GDM1 (cell line): Measurements from ENCODE around the gene RPS3.
"Not testable (repeated sequence)": the region's sequence is repeated elsewhere in the genome, so short reads cannot be mapped to it uniquely, and the experiment has no call there.

Source experiments
- DNase-seq: peaks from one replicate; lab custom pipeline; 2025; lab: John Stamatoyannopoulos, UW

The RPS3 gene

DNA sequence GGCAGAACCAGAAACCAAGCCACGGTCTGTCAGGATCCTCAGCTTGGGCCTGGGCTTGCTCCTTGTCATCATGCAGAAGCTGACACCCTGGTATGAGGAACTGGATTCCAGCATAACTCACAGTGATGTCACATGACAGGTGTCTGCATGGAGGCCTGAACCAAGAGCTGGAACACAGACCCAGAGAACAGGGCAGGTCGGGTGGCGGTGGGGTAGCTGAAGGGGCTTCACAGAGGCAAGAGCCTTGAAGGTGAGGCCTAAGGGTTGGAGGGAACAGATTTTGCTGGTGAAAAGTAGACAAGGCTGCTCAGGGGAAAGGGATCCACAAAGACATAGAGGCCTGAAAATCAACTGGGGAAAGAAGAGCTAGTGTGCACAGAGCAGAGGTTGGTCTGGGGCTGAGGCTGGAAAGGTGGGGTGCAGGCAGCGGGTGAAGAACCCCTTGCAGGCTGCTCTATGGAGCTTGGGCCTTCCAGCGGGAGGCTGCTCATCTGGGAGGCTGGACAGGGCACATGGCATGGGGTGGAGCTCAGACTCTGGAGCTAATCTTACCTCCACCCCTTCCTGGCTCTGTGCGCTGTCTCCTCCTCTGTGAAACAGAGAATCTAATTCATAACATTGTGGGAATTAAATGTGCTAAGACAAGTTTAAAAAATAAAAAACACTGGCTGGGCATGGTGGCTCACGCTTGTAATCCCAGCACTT is 18.4 kb upstream of the RPS3 start:
- peak; percentile 35 for DNase-seq

DNA sequence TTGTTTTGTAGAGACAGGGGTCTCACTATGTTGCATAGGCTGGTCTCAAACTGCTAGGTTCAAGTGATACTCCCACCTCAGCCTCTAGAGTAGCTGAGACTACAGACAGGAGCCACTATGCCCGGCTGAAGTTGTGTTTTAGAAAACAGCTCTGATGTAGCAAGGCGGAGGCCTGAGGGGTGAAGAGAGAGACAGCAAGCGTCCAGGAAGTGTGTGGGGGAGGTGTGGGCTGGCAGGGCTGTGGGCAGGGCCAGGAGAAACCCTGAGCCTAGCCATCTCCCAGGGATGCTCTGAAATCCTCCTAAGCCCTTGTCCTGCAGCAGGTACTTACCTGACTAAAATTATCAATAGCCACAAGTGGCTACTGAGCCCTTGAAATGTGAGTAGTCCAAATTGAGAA is 16.1 kb upstream of the RPS3 start:
- peak; percentile 61 for DNase-seq

DNA sequence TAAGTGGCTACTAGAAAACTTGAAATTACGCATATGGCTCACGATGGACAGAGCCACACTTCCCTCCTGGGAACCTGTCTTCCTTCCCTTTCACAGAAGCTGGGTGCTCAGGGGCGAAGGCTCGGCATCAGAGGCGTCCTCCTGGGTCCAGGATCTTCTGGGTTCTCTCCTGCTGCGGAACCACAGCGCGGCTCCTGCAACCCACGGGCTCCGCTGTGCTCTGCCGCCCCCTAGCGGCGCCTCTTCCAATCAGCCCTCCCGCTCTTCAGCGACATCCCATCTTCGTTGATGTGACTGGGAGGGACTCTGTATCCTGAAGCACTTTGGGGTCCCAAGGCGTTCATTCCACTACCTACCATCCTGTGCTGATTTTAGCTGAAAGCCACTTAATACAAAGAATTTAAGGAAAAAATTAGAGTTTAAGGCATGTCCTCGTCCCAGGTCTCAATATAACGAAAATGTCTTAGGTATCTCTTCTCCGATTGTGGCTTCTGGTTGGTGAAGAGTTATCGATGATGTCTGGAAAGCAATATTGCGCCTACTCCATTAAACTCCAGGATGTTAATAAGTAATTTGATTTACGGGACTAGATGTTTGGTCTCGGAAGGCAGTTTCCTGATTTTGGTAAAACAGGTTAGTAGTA is 14.8 kb upstream of the RPS3 start:
- DNase-seq, result peak; percentile 61

DNA sequence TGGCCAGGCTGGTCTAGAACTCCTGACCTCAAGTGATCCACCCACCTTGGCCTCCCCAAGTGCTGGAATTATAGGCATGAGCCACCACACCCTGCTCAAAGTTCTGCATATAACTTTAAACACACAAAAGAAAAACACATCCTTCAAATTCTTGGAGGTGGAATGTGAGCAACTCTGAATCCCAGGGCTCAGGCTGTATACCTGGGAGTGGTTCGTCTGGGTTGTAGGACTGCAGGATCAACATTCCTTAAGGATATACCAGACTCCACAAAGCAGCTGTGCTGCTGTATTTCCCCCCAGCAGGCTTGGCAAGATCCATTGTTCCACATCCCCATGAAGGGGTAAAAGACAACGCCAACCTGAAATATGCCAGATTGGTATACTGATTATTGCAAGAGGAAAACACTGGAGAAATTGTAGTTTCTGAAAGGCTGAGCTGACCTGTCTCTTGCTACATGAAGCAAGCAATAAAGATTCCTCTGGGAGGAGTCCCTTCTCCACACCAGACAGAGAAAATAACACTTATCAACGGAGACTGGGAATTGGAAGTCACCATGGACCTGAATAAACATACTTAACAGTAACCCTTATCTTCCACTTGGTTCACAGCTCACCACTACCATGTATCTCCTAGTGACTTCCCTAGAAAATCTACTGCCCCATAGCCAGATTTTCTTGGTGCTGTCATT is 12.2 kb upstream of the RPS3 start:
- no peak for DNase-seq

DNA sequence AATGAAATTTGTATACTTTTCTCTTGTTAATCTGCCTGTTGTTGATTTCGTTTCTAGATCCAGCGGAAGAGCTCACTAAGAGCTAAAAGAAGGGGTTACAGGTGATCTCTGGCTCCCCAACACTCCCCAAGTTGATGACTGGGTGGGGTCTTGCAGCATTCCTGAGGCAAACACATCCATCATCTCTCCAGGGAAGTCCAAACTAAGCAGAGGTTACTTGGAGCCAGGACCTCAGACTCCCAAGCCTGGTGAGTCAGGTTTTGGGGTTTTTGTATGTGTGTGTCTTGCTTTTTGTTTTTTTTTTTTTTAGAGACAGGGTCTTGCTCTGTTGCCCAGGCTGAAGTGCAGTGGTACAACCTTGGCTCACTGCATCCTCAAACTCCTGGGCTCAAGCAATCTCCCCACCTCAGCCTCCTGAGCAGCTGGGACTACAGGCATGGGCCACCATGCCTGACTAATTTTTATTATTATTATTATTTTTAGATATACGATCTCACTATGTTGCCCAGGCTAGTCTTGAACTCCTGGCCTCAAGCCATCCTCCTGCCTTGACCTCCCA is 11.5 kb upstream of the RPS3 start:
- DNase-seq, result no peak

DNA sequence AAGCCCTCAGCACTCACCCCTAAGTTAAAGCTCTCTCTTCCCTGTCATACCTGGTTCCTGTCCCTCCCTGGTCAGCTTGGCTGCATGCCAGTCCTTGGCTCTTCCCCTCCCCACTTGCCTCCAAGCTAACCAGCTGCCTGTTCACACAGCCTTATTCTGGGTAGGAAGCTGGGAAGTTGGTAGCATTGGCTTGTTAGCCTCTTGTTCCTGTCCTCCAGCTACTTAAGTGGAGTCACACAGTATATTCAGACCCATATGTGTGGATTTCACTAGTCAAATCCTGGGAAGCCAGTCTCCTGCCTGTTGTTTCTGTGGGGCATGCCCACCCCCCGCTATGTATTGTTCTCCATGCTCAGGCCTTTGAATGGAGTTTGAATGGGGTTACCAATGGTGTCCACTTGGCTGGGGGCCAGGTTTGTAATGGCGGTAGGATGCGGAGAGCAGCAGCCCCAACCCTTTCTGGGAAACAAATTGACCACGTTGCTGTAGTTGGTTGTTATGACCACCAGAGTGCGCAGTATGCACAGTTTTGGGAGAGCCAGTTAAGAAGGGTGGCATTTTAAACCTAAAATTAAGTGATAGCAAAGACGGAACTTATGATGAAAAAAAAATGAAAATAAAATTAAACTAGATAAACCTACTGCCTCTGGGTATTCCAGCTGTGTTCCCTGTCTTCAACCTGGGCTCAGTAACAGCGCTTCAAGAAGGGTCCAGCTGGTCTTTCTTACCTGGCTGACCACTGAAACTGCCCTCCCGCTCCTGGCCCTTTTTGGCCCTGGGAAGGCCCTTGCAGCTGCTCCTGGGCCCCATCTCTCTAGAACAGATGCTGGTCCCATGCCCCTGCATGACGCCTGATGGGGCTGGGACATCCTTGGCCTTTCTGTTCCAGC is 10.7 kb upstream of the RPS3 start:
- peak; percentile 66 for DNase-seq

DNA sequence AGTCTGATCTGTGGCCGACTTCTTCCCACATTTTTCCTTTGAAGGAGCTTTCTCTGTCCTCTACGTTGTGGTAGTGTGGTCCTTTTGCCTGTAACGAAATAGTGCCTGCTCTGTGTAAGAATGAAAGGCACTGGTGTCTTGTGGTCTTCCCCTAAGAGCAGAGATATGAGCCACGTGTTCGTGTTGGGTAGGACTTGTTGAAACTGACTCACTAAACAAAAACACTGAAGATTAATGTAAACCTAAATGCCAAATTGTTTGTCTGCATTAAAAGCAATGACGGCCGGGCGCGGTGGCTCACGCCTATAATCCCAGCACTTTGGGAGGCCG is 10.1 kb upstream of the RPS3 start:
- no peak for DNase-seq

DNA sequence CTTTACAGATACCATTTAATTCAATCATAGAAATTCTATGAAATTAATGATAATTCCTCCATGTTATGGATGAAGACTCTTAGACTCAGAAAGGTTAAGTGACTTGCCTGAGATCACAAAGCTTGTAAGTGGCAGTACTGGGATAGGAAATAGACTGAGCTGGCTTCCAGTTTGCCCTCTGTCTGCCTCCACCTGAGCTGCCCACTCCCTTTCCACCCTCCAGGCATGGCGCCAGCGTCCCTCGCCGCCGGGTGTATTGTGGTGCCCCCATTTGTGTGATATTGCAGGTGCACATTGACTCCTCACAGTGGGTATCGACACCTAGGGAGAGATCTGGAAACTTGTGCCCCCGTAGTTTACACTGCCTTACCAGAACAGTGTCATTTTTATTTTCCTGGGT is 9.4 kb upstream of the RPS3 start:
- no peak for DNase-seq

DNA sequence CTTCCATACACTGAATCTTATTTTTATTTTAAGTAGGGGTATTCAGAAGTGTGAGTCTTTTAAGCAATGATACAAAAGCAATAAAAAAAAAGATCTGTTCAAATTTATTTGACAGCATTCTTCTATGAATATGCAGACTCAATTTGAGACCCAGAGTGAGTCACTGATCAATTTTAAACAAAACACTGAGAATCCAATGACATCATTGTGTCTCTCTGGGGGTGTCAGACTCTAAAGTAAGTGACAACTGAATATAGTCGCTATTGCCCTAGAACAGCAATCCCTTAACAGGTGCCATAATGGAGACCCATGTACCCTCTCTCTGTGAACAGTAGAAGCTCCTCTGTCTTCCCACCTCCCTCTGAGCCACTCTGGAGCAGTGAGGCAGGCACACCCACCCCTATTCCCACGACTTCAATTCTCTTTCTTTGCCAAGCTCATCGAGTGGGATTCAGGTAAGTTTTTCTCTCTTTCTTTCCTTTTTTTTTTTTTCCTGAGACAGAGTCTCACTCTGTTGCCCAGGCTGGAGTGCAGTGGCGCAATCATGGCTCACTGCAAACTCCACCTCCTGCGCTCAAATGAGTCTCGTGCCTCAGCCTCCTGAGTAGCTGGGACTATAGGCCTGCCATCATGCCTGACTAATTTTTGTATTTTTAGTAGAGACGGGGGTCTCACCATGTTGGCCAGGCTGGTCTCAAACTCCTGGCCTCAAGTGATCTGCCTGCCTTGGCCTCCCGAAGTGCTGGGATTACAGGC is 5.1 kb upstream of the RPS3 start:
- DNase-seq, result no peak

DNA sequence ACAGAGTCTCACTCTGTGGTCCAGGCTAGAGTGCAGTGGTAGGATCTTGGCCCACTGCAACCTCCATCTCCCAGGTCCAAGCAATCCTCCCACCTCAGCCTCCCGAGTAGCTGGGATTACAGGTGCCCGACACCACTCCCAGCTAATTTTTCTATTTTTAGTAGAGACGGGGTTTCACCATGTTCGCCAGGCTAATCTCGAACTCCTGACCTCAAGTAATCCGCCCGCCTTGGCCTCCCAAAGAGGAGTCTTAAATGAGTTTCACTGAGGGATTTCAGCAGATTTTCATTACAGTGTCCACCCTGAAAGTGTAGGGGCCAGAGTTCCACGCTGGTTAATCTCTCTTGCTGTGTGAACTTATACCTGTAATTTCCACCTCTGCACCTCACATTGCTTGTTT is 412 bp upstream of the RPS3 start:
- no peak for DNase-seq

DNA sequence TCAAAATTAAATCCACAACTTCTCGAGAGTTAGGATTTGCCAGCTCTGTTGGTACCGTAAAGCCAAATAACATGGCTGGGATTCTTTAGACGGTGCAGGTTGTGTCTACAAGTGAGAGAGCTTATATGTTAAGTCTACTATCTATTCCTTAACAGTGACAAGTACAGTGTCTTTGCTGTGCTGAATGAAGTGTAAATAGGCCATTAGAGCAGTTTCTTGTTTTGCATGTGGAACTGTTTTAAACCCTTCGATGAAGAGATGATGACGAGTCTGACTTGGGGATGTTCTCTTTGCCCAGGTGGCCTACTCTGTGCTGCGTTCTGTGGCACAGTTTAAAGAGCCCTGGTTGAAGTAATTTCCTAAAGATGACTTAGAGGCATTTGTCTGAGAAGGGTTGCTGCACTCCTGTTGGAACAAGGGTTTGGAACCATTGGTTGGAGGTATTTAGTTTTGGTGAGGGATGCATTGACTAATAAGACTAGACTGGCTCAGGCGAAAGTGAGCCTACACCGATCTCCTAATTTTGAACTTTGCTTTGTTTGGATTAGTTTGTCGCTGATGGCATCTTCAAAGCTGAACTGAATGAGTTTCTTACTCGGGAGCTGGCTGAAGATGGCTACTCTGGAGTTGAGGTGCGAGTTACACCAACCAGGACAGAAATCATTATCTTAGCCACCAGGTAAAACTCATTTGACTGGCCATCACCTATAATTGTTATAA is 988 bp downstream of the RPS3 start:
- DNase-seq, result no peak

DNA sequence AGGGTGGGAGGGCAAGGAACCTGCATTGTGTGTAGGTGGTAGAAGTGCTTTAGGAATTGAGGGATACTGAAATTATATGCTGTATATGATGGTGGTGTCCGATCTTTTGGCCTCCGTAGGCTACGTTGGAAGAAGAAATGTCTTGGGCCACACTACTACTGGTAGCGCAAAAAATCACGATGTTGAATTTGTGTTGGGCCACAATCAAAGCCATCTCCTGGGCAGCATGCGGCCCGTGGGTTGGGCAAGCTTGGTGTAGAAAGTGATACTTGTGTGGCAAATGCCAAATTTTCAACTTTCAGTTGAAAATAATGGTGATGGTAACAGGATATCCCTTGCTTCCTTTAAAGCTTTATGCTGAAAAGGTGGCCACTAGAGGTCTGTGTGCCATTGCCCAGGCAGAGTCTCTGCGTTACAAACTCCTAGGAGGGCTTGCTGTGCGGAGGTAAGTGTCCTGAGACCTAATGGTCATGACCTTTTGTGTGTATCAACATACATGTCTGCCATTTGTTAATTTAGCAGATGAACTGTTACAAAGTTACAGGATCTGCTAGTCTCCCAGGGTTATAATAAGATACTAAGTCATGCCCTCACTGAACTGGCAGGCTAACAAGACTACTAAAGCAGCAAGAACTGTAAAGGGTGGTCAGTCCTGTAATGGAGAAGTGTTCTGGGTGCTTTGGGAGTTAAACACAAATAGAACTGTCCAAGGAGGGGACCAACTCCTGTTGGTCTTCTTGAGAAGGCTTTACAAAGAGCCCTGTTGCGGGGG is 2.9 kb downstream of the RPS3 start:
- DNase-seq, result no peak

DNA sequence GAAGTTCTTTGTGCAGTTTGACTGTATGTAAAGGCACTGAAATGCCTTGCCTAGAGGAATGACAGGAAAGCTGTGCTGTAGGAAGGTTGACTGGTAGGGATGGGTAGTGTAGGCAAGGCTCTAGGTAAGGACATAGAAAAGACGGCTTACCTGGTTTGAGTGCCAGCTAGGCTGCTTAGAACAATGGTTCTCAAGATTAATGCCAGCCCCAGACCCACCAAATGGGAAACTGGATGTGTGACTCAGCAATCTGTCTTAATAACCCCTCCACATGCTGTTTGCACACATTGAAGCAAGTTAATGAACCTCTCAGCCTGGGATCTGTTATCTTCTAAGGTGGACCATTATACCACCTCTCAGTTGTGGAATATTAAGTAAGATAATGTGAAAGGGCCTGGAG is 3.7 kb downstream of the RPS3 start:
- no peak for DNase-seq

DNA sequence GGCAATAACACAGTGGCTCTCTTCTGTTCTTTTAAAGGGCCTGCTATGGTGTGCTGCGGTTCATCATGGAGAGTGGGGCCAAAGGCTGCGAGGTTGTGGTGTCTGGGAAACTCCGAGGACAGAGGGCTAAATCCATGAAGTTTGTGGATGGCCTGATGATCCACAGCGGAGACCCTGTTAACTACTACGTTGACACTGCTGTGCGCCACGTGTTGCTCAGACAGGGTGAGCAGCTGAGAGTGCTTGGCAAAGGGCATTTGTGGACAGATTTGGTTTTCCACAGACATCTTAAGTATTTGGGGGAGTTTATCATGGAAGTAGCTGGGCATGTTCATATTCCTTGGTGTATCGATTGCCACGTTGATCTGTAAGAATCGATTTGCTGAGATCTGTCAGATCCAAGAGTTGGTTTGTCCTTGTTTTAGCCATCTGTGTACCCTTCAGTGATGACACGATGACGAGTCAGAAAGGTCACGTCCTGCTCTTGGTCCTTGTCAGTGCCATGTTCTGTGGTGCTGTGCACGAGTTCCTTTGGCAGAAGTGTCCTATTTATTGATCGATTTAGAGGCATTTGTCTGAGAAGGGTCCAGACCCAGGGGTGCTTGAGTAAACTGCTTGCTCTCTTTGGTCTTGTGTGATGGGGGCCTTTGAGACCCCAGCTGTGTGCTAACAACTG is 4.8 kb downstream of the RPS3 start:
- no peak for DNase-seq

DNA sequence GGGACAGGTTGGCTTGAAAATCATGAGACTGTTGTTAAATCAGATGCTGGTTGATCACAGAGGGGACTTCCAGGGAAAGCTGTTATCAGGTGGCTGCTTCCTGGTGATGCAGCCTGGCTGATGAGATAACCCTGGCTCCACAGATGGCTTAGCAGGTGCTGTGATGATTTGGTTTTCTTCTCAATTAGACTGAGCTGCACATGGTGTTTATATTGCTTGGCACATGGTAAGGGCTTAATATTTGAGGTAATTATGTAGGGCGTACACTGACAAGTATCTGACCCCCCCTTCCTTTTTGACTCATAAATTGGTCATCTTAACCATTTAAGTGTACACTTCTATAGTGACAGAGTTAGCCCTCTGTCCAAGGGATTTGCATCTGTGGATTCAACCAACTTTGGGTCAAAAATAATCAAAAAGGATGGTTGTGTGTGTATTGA is 7.0 kb downstream of the RPS3 start:
- DNase-seq, result no peak

DNA sequence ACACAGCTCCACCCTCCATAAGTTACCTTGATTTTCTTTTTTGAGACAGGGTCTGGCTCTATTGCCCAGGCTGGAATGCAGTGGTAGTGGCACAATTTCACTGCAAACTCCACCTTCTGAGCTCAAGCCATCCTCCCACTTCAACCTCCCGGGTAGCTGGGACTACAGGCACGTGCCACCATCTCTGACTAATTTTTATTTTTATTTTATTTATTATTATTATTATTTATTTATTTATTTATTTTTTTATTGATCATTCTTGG is 9.6 kb downstream of the RPS3 start:
- no peak for DNase-seq

DNA sequence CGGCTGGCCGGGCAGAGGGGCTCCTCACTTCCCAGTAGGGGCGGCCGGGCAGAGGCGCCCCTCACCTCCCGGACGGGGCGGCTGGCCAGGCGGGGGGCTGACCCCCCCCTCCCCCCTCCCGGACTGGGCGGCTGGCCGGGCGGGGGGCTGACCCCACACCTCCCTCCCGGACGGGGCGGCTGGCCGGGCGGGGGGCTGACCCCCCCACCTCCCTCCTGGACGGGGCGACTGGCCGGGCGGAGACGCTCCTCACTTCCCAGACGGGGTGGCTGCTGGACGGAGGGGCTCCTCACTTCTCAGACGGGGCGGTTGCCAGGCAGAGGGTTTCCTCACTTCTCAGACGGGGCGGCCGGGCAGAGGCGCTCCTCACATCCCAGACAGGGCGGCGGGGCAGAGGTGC is 10.7 kb downstream of the RPS3 start:
- DNase-seq, result not testable (repeated sequence)

DNA sequence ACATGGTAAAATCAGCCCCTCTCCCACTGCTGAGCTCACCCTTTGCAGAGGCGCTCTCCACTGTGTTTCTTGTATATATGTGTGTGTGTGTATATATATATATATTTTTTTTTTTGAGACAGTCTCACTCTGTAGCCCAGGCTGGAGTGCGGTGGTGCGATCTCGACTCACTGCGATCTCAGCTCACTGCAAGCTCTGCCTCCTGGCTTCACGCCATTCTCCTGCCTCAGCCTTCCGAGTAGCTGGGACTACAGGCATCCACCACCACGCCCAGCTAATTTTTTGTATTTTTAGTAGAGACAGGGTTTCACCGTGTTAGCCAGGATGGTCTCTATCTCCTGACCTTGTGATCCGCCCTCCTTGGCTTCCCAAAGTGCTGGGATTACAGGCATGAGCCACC is 13.8 kb downstream of the RPS3 start:
- DNase-seq, result not testable (repeated sequence)

DNA sequence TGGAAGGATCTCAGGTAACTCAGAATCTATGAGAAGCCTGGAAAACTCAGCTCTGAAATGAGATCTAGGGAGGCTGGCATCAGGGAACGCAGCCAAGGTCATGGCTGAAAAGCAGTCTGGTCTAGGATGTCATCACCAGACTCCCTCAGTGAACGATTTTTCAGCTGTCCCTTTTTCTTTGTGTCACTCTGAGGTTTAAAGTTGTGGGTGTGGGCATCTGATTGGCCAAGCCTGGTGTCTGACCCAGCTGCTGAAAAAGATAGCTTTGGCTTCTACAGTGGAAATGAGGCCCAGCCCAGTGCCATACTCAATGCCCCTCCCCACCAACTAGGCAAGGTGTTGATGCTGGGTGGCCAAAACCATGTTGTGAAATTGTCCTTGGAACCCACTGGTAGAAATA is 14.5 kb downstream of the RPS3 start:
- DNase-seq, result no peak
